Astrocyte of the cerebellum (primary cell): ENCODE measurements around the gene TGFBR3L.

Experiments used
- DNase-seq: peaks from one replicate; pipeline ENCODE4 v3.0.0-alpha.2; 2011; ENCODE audit warnings: low read depth
- H3K4me3 ChIP-seq: 2 replicates; pipeline ENCODE4 v1.5.1; 2011; ENCODE audit warnings: mild to moderate bottlenecking, low read depth, low read length, moderate library complexity
- in situ Hi-C: cut with HindIII; loops from 2 replicates; pipeline ENCODE4 v1.10.0; 2017; ENCODE audit warnings: low sequenced_read_pairs
- TF ChIP-seq, protein P1 (sequence below): IDR thresholded peaks from 2 replicates; pipeline ENCODE4 v1.5.1; 2012; ENCODE audit warnings: low read length, low read depth, moderate library complexity, mild to moderate bottlenecking; ENCODE audit errors: missing control alignments

TGFBR3L gene

DNA sequence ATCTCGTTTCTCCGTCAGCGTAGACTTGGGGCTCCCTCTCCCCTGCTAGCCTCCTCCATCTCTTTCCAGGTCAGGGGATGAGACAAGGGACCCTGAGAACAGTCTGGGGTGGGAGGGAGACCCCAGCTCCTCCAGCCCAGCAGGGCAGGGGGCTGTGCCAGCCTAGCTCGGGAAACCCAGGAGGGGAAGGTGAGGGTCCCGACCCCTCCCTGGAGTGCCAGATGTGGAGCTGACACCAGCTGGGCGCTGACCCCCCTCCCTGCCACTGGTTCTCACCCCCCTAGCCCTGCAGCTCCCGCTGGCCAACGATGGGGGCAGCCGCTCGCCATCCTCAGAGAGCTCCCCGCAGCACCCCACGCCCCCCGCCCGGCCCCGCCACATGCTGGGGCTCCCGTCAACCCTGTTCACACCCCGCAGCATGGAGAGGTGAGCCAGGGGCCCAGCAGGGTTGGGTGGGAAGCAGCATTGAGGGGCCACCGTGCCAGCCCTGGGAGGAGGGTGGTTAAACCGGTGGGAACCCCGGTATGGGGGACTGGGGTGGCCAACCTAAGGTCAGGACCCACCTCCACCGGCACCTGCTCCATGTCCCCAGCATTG, 5.1 kb upstream of the TGFBR3L start:
- no peak for DNase-seq
- H3K4me3 ChIP-seq, result no peak overlapping the region
- TF ChIP-seq, protein P1, sequence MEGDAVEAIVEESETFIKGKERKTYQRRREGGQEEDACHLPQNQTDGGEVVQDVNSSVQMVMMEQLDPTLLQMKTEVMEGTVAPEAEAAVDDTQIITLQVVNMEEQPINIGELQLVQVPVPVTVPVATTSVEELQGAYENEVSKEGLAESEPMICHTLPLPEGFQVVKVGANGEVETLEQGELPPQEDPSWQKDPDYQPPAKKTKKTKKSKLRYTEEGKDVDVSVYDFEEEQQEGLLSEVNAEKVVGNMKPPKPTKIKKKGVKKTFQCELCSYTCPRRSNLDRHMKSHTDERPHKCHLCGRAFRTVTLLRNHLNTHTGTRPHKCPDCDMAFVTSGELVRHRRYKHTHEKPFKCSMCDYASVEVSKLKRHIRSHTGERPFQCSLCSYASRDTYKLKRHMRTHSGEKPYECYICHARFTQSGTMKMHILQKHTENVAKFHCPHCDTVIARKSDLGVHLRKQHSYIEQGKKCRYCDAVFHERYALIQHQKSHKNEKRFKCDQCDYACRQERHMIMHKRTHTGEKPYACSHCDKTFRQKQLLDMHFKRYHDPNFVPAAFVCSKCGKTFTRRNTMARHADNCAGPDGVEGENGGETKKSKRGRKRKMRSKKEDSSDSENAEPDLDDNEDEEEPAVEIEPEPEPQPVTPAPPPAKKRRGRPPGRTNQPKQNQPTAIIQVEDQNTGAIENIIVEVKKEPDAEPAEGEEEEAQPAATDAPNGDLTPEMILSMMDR, result no peak
- in situ Hi-C loops, result no loop called here

DNA sequence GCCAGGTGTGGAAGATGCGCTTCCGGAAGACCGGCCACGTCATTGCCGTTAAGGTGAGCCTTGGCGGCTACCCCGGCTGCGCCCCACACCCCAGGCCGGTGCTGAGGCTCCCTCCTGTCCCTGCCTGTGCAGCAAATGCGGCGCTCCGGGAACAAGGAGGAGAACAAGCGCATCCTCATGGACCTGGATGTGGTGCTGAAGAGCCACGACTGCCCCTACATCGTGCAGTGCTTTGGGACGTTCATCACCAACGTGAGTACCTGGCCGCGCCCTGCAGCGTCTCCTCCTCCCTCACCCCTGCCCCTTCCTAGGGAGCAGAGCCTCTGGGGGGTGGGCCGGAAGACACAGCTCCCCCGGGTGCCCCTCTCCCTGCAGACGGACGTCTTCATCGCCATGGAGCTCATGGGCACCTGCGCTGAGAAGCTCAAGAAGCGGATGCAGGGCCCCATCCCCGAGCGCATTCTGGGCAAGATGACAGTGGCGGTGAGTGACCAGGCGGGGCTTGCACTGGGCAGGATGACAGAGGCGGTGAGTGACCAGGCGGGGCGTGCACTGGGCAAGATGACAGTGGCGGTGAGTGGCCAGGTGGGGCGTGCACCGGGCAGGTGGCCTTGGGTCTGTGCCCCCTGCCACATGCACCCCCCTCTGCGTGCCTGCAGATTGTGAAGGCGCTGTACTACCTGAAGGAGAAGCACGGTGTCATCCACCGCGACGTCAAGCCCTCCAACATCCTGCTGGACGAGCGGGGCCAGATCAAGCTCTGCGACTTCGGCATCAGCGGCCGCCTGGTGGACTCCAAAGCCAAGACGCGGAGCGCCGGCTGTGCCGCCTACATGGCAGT, 4.1 kb upstream of the TGFBR3L start:
- H3K4me3 ChIP-seq, result no peak overlapping the region
- TF ChIP-seq, protein P1, result no peak
- DNase-seq, result no peak
- in situ Hi-C loops, result no loop called here

DNA sequence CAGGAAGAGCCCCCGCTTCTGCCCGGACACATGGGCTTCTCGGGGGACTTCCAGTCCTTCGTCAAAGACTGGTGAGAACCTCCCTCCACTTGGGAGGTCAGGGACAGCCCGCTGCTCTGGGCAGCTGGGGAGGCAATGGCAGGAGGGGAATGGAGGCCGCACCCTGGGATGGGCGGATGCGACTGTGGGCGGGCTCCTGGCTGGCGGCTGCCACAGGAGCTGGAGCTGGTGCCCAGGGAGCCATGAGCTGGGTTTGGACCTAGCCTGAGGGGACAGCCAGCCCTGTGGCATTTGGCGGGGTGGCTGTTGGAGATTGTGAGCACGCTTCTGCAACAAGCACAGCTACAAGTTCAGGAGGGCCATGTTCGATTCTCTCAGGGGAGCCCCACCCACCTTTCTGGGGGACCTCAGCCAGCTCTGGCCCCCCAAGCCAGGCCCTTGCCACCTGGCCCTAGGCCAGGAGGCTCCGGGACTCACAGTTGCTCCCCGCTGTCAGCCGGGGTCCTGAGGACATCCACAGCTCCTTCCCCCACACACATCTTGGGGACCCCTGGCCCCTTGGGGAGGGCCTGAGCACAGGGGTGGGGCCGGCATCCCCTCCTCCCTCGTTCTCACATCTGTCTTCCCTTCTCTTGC, 3.0 kb upstream of the TGFBR3L start:
- TF ChIP-seq, protein P1, result no peak
- H3K4me3 ChIP-seq, result no peak overlapping the region
- in situ Hi-C loops, result no loop called here
- DNase-seq, result no peak

DNA sequence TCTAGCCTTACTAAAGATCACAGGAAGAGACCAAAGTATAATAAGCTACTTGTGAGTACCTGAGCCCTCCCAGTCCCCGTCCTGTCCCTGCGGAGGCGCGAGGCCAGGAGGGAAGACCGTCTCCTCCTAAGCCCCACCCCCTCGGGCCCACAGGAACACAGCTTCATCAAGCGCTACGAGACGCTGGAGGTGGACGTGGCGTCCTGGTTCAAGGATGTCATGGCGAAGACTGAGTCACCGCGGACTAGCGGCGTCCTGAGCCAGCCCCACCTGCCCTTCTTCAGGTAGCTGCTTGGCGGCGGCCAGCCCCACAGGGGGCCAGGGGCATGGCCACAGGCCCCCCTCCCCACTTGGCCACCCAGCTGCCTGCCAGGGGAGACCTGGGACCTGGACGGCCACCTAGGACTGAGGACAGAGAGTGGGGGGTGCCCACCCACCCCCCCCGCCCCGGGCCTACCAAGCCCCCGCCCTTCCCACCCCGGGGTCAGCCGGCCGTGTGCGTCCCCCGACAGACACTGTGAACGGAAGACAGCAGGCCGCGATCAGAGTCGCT, 2.4 kb upstream of the TGFBR3L start:
- DNase-seq, result no peak
- in situ Hi-C loops, result no loop called here
- TF ChIP-seq, protein P1, result no peak
- H3K4me3 ChIP-seq, result no peak overlapping the region

DNA sequence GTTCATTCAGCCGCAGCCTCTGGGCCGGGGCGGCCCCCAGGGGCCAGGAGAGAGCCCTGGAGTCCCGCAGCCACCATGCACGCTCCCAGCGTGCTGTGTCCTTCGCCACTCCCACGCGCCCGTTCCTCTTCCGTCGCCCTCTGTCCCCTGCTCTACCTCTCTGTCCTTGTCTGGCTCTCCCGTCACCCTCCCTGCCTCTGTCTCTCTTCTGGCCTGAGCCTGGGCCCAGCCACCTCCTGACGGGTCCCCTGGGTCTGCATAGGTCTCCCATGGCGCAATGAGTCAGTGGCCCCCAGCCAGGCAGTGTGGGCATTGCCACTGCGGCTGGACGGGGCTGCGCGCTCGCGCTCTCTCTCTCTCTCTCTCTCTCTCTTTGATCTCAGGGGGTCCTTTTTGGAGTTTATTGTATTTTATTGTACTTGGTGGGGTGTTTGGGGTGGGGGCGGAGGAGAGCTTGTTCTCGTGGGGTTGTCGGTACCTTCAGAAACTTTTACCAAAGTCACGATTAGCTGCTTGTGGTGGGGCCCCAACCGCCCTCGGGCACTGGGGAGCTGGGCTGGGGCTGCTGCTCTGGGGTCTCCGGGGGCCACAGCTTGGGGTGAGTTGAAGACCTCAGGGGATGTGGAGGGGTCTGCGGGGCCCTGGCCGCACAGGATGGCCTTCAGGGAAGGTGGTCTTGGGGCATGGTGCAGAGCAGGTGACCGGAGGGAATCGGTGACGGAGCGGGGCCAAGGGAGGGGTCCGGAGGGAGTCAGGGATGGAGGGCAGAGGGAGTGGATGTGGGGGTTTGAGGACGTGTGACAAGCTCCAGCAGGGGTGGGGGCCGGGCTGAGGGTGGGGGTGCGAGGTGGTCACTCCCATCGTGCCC, 1.7 kb upstream of the TGFBR3L start:
- DNase-seq, result no peak
- H3K4me3 ChIP-seq, result no peak overlapping the region
- in situ Hi-C loops, result no loop called here
- TF ChIP-seq, protein P1, result no peak

DNA sequence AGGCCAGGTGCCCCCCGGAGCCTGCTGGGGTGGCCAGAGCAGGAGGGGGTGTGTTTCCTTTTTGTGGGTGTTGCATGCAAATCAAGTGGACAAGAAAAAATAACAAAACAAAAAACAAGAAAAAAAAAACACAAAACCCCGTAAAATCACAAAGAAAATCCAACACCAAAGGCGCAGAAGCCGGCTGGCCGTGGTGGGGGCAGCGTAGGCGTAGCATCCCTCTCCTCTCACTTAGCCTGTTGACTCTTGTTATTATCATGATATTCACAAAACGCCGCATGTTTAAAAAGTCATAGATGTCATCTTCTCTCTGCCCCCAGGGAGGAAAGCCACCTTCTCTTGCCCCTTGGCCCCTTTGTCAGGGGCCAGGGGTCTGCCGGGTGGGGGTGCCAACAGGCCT, 978 bp upstream of the TGFBR3L start:
- H3K4me3 ChIP-seq, result no peak overlapping the region
- no peak for DNase-seq
- in situ Hi-C loops, result no loop called here
- TF ChIP-seq, protein P1, result no peak
